Right atrium auricular region (tissue), 2 donors: ENCODE data around the gene ZDHHC11B. TPM values are rescaled to one million over a fixed set of nuclear protein-coding genes. Genes with fewer than 3 reads are reported as not detected.
"Not testable (repeated sequence)": the region's sequence is repeated elsewhere in the genome, so short reads cannot be mapped to it uniquely, and the experiment has no call there.

Experiments used
- DNase-seq: peaks from one replicate; pipeline ENCODE4 v3.0.0-alpha.2; 2019; ENCODE audit warnings: low spot score
- H3K27ac ChIP-seq, 2 donors: fragments of 200-600 bp; sonication (generic); 1 replicate in 1 of 2; 2 replicates in 1 of 2; pipeline ENCODE4 v1.5.1; 2016 to 2019
- H3K27me3 ChIP-seq, 2 donors: fragments of 200-600 bp; sonication (generic); one replicate each; pipeline versions ENCODE4 v1.5.1 to v1.6.0; 2017 to 2019
- H3K36me3 ChIP-seq: fragments of 200-600 bp; sonication (generic); one replicate; pipeline ENCODE4 v1.5.1; 2016
- H3K4me1 ChIP-seq, 2 donors: fragments of 200-600 bp; sonication (generic); one replicate each; pipeline versions ENCODE4 v1.5.1 to v1.6.0; 2017 to 2019
- H3K4me3 ChIP-seq, 2 donors: fragments of 200-600 bp; sonication (generic); 1 replicate in 1 of 2; 2 replicates in 1 of 2; pipeline ENCODE4 v1.5.1; 2017 to 2019; ENCODE audit warnings: mild to moderate bottlenecking in 1 of 2, moderate library complexity in 1 of 2
- H3K9me3 ChIP-seq, 2 donors: fragments of 200-600 bp; sonication (generic); one replicate each; pipeline ENCODE4 v1.5.1; 2019
- CTCF ChIP-seq, 2 donors: fragments of 200-600 bp; sonication (generic); IDR thresholded peaks; one replicate each; pipeline ENCODE4 v1.5.1; 2019; ENCODE audit warnings: antibody characterized with exemption in 2 of 2
- total RNA-seq, 2 donors: library from RNA; depleted of rRNA; stranded (reverse); fragments of >200 nt; gene quantifications; one replicate each; pipeline ENCODE4 v1.1.0, GENCODE V29; 2016

The ZDHHC11B gene
- total RNA-seq, 2 donors from 2014 or later = 4.0 to 7.5 TPM

- H3K4me1 ChIP-seq, DNase-seq, H3K9me3 ChIP-seq, H3K27me3 ChIP-seq, H3K27ac ChIP-seq, H3K4me3 ChIP-seq: not testable (repeated sequence)
- peaks cover 19% of the 10 kb centered on the region for H3K36me3 ChIP-seq
These were observed 57.4 kb downstream of the ZDHHC11B start for GRCh38 chr5:727087-727486.

- H3K4me1 ChIP-seq, H3K4me3 ChIP-seq: not testable (repeated sequence)
These were observed 60.7 kb downstream of the ZDHHC11B start for GRCh38 chr5:723865-724264.

GRCh38 chr5:723309-723708 is 61.2 kb downstream of the ZDHHC11B start:
- H3K27me3 ChIP-seq, H3K36me3 ChIP-seq, DNase-seq, H3K4me1 ChIP-seq, H3K4me3 ChIP-seq, H3K27ac ChIP-seq: not testable (repeated sequence)
- H3K9me3 ChIP-seq = peaks cover 0 to 15% of the 10 kb centered on the region in 2 donors

More at GRCh38 chr5:723865-724264, 60.7 kb downstream of the ZDHHC11B start:
- H3K27me3 ChIP-seq, H3K36me3 ChIP-seq, DNase-seq, H3K27ac ChIP-seq: not testable (repeated sequence)
- peaks cover 0 to 15% of the 10 kb centered on the region in 2 donors for H3K9me3 ChIP-seq

- H3K9me3 ChIP-seq = peaks cover 0 to 15% of the 10 kb centered on the region in 2 donors
- DNase-seq, H3K4me3 ChIP-seq, H3K4me1 ChIP-seq, H3K36me3 ChIP-seq, H3K27ac ChIP-seq, H3K27me3 ChIP-seq: not testable (repeated sequence)
These were observed 65.2 kb downstream of the ZDHHC11B start for GRCh38 chr5:719379-719778.

- peaks cover 0 to 15% of the 10 kb centered on the region in 2 donors for H3K9me3 ChIP-seq
- no peak for TF ChIP-seq CTCF (IDR thresholded peaks at IDR 0.05)
- H3K27ac ChIP-seq = no peak overlapping the region
- no peaks in the 10 kb centered on the region for H3K4me1 ChIP-seq
- H3K36me3 ChIP-seq = no peaks in the 10 kb centered on the region
- H3K4me3 ChIP-seq = no peak overlapping the region
- no peak for DNase-seq
- no peaks in the 10 kb centered on the region for H3K27me3 ChIP-seq
These were observed 67.4 kb downstream of the ZDHHC11B start for GRCh38 chr5:717143-717542.

GRCh38 chr5:716740-717139 is 67.8 kb downstream of the ZDHHC11B start:
- not testable (repeated sequence) for H3K27me3 ChIP-seq, H3K27ac ChIP-seq, H3K36me3 ChIP-seq, H3K4me1 ChIP-seq, DNase-seq, H3K4me3 ChIP-seq
- H3K9me3 ChIP-seq = peaks cover 0 to 15% of the 10 kb centered on the region in 2 donors

- H3K4me3 ChIP-seq, H3K27me3 ChIP-seq, H3K27ac ChIP-seq, H3K36me3 ChIP-seq, DNase-seq, H3K4me1 ChIP-seq: not testable (repeated sequence)
- H3K9me3 ChIP-seq = peaks cover 0 to 15% of the 10 kb centered on the region in 2 donors
These were observed 68.9 kb downstream of the ZDHHC11B start for GRCh38 chr5:715636-716035.

GRCh38 chr5:714215-715118 is 70.1 kb downstream of the ZDHHC11B start:
- not testable (repeated sequence) for H3K27ac ChIP-seq, DNase-seq, H3K27me3 ChIP-seq, H3K36me3 ChIP-seq, H3K9me3 ChIP-seq, H3K4me1 ChIP-seq, H3K4me3 ChIP-seq

GRCh38 chr5:713686-714085 is 70.8 kb downstream of the ZDHHC11B start:
- H3K36me3 ChIP-seq, H3K9me3 ChIP-seq, H3K27ac ChIP-seq, H3K27me3 ChIP-seq, H3K4me1 ChIP-seq, H3K4me3 ChIP-seq, DNase-seq: not testable (repeated sequence)

GRCh38 chr5:708848-709517 is 75.5 kb downstream of the ZDHHC11B start:
- H3K4me3 ChIP-seq, DNase-seq, H3K36me3 ChIP-seq, H3K27me3 ChIP-seq, H3K27ac ChIP-seq, H3K9me3 ChIP-seq, H3K4me1 ChIP-seq: not testable (repeated sequence)

GRCh38 chr5:708374-708773 is 76.2 kb downstream of the ZDHHC11B start:
- DNase-seq, H3K27me3 ChIP-seq, H3K27ac ChIP-seq, H3K4me3 ChIP-seq, H3K36me3 ChIP-seq, H3K9me3 ChIP-seq, H3K4me1 ChIP-seq: not testable (repeated sequence)

GRCh38 chr5:706127-706526 is 78.4 kb downstream of the ZDHHC11B start:
- not testable (repeated sequence) for H3K4me3 ChIP-seq, H3K27ac ChIP-seq, H3K4me1 ChIP-seq, H3K36me3 ChIP-seq, H3K27me3 ChIP-seq, H3K9me3 ChIP-seq, DNase-seq

GRCh38 chr5:696753-697702 is 87.5 kb downstream of the ZDHHC11B start:
- DNase-seq = not testable (repeated sequence)

More at GRCh38 chr5:696753-697702, 87.5 kb downstream of the ZDHHC11B start:
- H3K4me3 ChIP-seq, H3K27ac ChIP-seq, H3K27me3 ChIP-seq, H3K9me3 ChIP-seq, H3K36me3 ChIP-seq, H3K4me1 ChIP-seq: not testable (repeated sequence)
